Left renal pelvis (tissue), 4 donors: ENCODE measurements around the gene JOSD2. TPM values are rescaled to one million over a fixed set of nuclear protein-coding genes. Genes with fewer than 3 reads are reported as not detected.

Source experiments
- DNase-seq, 4 donors: peaks; one replicate each; pipeline ENCODE4 v3.0.0-alpha.2; 2013; ENCODE audit warnings: low read depth in 4 of 4, low spot score in 3 of 4
- polyA plus RNA-seq, 4 donors: library from polyadenylated mRNA; unstranded; fragments of 120-200 nt; gene quantifications; one replicate each; pipeline ENCODE4 v1.2.1, GENCODE V29; 2013; ENCODE audit not compliant: insufficient read length in 4 of 4

Gene JOSD2
- polyA plus RNA-seq, 4 donors = 9.2 to 14.1 (median 10.1) TPM

DNA sequence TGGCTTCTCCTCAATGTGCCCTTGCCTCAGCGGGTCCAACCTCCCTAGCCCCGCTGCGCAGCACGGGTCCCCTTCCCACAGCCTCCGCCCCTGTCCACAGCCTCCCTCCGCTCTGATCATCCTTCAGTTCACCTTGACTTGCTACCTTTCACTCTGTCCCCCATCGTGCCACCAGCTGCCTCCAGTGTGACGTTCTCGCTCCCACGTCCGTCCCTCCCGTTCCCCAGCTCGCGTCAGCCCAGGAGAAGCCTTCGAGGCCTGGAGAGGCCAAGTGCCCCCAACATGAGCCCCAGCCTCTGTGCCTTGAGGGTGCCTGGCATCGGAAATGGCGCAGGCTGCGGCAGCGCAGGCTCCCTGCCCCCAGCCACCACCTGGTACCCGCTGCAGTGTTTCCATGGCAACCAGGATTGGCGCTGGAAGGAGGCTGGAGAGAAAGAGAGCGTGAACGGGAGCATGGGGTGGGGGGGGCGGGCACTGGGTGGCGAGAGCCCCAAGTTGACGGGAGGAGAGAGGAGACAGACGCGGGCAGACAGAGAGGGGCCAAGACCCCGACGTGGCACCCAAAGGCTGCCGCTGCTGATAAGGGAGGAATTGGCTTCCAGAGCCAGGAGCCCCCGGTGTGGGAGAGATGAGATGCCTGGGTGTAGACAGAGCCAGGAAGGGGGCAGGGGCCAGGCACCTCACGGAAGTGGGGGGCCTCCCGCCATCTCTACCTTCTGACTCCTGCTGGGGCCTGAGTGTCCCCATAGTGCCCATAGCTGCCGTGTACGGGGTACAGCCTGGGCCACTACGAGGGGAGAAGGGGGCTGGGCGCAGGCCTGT, 3.6 kb upstream of the JOSD2 start:
- DNase-seq = no peak

DNA sequence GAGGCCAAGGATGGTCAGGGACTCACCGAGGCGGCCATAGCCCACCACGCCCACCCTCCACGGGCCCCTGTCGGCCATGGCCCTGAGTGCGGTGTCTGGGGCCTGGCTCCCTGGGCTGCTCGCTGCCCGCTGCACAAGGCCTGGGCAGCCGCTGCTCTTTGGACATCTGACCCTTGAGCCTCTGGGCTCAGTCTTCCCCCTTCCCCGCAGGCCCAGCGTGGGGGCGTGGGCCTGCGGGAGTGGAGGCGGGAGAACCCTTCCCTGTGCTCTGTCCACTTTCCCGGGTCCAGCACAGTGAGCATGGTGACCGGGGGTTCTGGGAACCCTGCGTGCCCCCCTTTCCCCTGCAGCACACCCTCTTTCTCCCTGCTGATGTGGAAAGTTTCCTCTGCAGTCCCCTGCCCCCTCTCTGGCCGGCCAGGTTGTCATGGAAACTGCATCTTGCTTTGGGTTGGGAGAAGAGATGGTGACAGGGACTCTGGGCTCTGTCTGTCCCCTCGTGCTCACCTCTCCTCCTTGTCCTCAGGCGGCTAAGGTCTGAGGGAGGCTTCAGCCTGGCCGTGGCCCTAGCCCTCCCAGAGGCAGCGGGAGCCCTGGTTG, 2.9 kb upstream of the JOSD2 start, which contains the start of gene ASPDH:
Gene ASPDH (minus strand): TSS at position 168 of the 600 bp plus-strand sequence. CDS start 90 bp downstream, at position 78.
- no peak for DNase-seq

DNA sequence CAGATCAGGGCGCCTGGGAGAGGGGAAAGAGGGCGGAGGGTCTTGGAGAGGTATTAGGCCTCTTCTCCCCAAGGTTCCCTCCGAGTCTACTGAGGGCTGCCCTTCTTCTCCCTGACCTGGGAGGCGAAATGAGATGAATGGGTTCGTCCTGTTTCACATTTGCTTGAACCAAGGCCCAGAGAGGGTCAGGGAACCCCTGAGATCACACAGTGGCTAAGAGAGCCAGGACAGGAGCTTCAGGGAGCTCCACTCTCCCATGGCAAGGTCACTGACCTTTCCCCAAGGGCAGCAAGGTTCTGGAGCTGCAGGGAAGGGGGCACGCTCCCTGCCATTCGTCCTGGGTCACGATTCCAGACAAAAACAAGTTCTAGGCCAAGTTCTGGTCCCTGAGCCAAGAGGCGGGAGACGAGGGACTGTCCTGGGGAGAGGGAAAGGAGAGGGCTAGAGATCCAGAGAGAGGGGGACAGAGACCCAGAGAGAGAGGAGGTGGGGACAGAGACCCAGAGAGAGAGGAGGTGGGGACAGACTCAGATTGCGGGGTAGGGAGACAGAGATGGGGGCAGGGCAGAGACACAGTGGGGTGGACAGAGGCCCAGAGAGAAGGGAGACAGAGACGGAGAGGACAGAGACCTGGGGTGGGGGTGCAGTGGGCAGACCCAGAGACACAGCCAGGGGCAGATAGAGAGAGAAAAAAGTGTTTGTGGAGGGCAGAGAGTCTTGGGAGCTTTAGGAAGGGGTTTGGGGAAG, 2.2 kb upstream of the JOSD2 start:
- no peak for DNase-seq

DNA sequence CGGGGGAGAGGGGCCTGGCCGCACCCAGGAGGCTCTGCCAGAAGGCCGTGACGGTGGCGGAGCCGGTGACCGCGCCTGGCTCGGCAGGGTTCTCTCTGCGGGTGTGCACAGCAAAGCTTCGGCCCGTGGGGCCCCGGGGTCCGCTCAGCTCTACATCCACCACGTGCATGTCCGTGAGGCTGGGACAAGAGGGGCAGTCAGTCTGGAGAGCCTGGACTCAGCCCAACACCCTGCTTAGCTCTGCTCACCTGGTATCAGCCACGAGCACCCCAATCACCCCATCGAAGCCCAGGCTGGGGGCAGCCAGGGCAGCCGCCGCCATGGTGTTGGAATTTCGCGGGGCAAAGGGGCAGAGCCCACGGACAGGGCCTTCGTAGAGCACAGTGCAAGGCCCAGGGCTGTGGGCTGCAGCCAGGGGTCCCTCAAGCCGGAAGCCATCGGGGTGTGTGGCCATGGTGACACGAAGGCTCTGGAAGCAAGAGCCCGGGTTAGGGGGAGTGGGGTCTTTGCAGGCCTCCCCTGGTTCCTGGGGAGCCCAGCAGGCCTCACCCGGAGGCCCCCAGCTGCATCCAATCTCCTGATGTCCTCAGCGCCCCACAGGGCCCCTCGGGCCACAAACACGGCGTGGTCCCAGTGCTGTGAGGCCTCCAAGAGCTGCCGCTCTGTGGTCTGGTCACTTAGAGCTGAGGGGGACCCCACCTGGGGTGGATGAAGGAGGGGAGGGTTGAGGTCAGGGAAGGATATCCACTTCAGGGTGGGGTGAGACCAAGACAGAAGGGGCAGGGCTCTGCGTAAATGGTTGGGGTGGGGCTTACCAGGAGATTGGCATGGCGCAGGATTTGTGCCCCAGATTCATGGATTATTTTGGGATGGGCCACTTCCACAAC, 1.4 kb upstream of the JOSD2 start:
- no peak for DNase-seq

DNA sequence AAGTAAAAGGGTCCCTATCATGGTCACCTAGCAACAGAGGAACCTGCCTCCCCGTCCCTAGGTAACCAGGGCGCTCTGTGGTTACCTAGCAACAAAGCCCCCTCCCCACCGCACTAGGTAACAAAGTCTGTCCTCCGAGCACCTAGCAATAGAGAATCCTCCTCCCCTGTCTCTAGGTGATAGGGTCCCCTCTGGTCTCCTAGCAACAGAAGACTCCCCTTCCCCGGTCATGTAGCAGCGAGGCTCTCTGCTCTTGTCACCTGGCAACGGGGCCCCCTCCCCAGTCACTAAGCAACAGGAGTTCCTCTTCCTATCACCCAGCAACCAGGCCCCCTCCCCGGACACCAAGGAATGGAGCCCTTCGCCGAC, 307 bp downstream of the JOSD2 start:
- peak in 1 of 4 donors; percentile 65 for DNase-seq

DNA sequence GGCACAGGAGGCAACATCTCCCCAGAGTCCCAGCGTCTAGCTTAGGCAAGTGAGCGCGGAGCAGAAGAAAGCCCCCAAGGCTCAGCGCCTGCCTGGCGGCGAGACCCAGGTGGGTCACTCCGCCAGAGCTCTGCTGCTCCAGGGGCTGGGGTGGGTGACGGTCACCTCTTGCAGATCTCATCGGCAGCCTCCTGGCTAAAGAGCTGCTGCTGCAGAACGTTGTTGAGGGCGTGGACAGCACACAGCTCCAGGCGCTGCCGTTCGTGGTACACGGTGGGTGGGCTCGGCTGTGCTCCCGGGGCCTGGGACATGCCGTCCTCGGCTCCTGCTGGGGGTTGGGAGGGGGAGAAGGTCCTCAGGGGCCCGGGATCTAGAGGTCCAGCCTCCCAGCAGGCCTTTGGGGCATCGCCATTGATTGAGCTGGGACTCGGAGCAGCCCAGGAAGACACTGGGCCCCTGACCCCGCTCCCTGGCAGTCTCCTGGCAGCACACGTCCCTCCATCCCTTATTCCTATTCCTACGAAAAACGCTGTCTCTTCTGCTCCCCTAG, 795 bp downstream of the JOSD2 start:
- DNase-seq = no peak

DNA sequence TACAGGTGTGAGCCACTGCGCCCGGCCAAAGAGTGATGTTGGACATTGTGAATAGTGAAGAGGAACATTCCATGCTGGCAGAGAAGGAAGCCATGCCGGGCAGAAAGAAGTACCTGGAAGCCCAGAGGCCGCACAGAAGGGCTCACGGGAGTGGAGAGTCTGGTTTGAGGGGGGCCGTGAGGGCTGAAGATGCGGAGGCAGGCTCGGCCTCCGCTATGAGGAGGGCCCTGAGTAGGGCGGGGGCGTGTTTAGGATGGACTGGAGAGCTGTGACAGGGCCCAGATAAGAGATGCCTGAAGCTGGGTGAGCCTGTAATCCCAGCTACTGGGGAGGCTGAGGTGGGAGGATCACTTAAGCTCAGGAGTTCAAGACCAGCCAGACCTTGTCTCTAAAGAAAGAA, 1.6 kb downstream of the JOSD2 start:
- DNase-seq = no peak

DNA sequence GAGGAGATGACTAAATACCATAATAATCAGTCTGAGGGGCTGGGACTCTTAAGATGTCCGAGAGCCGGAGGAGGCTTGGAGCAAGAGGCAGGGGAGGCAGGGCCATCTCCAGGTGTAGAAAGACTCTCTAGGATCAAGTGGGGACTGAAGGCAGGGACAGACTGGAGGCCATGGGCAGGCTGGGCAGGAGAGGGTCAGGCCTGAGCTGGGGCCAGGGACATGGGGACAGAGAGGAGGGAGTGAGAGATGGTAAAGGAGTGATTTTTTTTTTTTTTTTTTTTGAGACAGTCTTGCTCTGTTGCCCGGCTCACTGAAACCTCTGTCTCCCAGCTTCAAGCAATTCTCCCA, 2.2 kb downstream of the JOSD2 start:
- no peak for DNase-seq

DNA sequence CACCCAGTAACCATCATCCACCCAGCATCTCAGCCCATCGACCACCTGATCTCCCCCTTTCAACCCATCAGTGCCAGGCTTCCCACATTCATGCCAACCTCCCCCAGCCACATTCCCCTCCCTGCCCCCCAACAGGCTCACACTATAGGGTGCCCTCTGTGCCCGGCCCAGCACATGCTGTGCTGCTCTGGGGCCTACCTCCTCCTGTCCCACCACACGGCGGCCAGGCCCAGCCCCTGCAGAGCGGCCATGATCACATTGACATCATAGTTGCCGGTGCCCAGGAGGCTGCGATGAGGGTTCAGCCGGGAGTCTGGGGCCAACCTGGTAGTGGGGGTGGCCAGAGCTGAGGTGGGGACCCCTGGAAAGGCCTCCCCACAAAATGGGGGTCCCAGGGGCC, 3.6 kb downstream of the JOSD2 start:
- DNase-seq = no peak

DNA sequence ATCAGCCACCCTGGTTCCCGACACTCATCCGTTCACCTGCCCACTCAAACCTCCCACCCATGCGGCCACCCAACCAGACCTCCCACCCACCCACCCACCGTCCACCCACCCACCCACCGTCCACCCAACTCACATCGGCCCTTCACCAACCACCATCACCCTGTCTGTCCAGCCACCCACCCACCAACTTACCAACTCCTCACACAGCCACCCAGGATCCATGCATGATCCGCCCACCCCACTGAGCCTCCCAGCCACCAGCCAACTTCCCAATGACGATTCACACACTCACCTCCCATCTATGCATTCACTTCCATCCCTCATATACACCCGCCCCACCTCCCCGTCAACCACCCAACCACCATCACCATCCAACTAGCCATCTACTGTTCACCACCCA, 4.3 kb downstream of the JOSD2 start:
- DNase-seq = no peak

DNA sequence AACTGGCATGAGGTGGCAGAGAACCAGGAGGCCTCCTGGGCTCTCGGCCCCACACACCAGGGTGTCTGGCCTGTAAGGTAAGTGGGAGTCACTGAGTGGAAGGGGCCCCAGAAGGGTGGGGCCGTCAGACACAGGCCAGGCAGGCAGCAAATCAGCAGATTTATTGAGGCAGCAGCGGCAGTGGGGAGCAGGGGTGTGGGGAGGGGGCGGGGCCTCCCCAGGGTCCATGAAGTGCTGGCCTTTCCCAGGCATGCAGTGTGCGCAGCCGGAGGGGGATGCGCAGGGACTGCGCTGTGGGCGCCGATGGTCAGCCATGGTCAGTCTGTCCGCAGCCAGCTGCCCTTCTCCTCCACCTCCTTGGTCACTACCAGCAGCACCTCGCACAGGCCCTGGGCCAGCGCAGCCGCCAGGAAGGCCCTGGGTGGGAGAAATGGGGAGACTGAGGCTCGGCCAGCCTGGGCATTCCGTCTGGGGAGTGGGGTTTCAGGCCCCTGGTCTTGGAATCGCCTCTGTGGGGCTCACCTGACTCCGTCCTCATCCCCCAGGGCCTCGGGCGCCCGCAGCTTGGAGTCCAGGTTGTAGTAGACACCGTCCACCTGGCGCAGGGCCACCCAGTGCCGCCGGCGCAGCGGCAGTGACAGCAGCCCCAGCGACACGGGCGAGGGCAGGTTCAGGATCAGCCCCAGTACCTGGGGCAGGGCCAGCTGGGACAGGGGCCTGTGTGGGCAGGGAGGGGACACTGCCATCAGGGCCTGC, 5.0 kb downstream of the JOSD2 start:
- no peak for DNase-seq

DNA sequence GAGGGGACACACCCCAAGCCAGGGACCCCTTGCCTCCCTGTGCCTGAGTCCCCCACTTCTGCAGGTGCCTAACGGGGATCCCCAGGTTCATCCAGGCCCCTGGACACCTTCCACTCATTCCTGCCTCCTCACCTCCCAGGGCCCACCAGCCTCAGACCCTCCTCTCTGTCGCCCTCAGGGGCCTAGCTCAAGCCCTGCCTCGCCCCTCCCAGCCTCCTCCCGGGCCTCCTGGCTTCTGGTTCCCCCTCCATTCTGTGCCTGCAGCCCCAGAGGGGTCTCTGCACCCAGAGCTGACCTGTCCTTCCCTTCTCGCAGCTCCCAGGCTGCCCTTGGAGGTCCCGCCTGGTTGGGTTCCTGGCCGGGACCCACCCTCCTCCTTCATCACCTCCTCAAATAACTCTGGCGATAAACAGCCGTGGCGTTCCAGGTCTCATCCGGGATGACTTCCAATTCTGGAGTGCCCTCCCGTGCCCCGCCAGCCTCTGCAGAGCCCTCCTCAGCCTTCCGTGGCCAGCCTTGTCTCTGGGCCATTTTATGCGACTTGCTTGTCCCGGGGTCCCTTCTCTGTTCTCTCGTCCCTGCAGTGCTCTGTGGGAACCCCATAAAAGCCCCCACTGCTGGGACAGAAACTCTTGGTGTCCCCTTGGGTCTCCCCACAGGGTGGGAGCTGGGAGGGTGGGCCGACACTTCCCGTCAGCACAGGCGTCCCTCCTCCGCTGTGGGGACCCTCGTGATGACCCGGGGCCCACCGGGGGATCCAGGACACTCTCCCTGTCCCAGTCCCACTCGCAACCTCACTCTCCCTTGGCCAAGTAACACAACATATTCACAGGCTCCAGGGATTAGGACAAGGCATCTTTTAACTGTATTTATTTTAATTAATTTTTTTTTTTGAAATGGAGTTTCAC, 9.2 kb downstream of the JOSD2 start:
- DNase-seq = no peak

DNA sequence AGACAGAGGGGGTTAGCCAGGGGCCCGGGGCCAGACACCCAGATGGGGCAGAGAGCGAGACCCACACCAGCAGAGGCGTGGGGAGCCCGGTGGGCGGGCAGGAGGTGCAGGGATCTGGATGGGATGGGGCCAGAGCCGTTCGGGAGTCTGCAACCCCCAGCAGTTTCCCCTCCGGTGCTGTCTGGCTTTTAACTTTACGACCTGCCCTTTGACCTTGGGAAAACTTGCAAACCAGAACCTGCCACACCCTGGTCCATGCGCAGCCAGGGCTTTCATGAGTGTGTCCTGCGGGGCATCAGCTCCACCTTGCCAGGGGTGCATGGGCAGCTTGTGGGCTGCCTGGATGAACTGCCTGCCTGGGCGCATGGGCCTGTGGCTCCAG, 9.8 kb downstream of the JOSD2 start:
- no peak for DNase-seq

DNA sequence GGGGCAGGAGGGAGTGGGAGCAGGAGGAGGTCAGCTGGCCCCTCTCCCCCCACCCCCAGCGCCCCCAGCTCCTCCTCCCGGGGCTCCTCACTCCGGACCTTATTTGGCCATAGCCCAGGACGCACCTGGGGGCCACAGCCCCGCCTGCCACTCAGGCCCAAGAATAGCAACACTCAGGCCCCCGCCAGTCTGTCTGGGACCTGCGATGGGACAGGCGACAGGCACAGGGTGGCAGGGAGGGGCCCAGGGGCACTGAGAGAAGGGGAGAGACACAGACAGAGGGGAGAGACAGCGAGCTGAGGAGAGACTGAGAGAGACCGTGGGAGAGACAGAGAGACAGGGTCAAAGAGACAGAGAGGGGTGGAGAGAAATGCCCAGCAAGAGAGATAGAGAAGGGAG, 10.2 kb downstream of the JOSD2 start:
- DNase-seq = no peak

DNA sequence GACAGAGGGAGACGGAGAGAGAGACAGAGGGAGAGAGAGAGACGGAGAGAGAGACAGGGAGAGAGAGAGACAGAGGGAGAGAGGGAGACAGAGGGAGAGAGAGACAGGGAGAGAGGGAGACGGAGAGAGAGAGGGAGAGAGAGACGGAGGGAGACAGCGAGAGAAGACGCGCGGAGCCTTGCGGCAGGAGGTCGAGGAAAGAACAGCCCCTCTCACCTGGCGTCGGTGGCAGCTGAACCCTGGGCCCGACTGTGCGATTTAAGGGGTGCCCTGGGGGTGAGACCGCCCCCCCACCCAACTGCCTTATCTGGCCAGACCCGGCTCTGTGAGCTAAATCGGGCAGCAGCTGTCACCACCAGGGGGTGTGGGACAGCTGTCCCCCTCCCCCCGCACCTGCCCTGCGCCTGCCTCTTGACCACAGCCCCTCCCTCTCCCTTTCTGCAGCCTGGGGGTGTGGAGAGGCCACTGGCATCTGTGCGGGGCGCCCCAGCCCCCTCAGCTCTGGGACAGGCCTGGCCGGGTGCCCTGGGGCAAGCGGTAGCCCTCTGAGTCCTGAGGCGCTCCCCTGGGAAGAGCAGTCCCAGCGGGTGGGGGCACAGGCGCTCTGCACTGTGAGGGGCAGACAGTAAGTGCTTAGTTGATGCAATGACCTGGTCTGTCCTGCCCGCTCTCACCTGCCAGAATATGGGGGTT, 10.8 kb downstream of the JOSD2 start:
- no peak for DNase-seq

DNA sequence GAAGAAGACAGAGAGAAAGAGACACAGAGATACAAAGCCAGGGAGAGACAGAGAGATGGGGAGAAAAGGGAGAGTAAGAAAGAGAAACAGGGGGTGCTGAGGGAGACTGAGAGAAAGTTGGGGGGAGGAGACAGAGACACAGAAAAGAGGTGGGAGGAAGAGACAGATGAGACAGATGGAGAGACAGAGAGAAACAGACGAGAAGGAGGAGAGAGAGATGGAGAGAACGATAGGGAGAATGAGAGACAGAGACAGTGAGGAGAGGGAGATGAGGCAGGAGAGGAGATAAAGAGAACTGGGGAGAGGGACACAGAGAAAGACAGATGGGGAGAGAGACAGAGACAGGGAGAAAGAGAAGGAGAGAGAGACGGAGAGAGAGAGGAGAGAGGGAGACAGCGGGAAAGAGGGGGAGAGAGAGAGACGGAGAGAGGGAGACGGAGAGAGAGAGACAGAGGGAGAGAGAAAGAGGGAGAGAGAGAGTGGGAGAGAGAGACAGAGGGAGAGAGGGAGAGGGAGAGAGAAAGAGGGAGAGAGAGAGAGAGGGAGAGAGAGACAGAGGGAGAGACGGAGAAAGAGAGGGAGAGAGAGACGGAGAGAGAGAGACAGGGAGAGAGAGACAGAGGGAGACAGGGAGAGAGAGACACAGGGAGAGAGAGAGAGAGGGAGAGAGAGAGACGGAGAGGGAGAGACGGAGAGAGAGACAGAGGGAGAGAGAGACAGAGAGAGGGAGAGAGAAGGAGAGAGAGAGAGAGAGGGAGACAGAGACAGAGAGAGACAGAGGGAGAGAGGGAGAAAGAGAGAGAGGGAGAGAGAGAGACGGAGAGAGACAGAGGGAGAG, 12.6 kb downstream of the JOSD2 start:
- DNase-seq = no peak

DNA sequence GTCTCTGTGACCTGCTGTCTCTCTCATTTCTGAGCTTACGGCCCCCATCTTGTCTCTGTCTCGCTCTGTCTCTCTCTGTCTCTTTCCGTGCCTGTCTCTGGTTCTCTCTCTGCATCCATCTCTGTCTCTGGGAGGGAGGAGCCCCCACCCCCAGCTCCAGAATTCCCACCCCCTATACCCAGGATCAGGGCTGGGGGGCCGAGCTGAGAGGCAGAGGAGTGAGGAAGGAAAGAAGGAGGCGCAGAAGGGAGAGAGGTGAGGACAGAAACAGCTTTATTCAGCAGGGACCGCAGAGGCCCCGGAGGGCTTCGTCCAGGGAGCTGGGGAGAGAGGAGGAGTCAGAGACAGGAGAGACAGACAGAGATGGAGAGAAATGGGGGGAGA, 14.0 kb downstream of the JOSD2 start:
- no peak for DNase-seq
